Measurements from ENCODE around the gene SRSF9. TPM values are rescaled to one million over a fixed set of nuclear protein-coding genes. Genes with fewer than 3 reads are reported as not detected.

SRSF9 gene
- total RNA-seq, 2 donors from 2014 or later = 158 to 165 TPM

- DNase-seq (no peak), ATAC-seq (replicated peaks in 1 of 2) (no peak)
- H3K36me3 Mint-ChIP-seq (ENCODE audit: insufficient read depth in 2 of 2) = no peaks in the 10 kb centered on the region
- H3K9me3 Mint-ChIP-seq = no peaks in the 10 kb centered on the region
- H3K4me3 Mint-ChIP-seq = no peak overlapping the region
- peaks cover 11% of the 10 kb centered on the region for H3K27me3 Mint-ChIP-seq (ENCODE audit: low read depth)
- peaks cover 15% of the 10 kb centered on the region for H3K4me1 Mint-ChIP-seq (ENCODE audit: low read depth)
- no peak overlapping the region for H3K27ac Mint-ChIP-seq
These were observed 36.6 kb downstream of the SRSF9 start for GRCh38 chr12:120432772-120433525.

- ATAC-seq (replicated peaks in 1 of 2) = no peak
- Mint-ChIP-seq H3K27ac (no peak overlapping the region), H3K4me3 (peak overlapping the region in 1 of 2 donors; percentile 16)
These were observed 40.2 kb downstream of the SRSF9 start for GRCh38 chr12:120429368-120429767.

GRCh38 chr12:120428597-120429229 lies 40.8 kb downstream of the SRSF9 start:
- no peaks in the 10 kb centered on the region for H3K9me3 Mint-ChIP-seq
- no peak overlapping the region for H3K4me3 Mint-ChIP-seq
- DNase-seq (no peak), ATAC-seq (replicated peaks in 1 of 2) (no peak)
- peaks cover 10% of the 10 kb centered on the region for H3K4me1 Mint-ChIP-seq (ENCODE audit: low read depth)
- H3K27me3 Mint-ChIP-seq (ENCODE audit: low read depth) = peaks cover 11% of the 10 kb centered on the region
- H3K36me3 Mint-ChIP-seq (ENCODE audit: insufficient read depth in 2 of 2) = no peaks in the 10 kb centered on the region
- no peak overlapping the region for H3K27ac Mint-ChIP-seq

More at GRCh38 chr12:120429368-120429767, 40.2 kb downstream of the SRSF9 start:
- Mint-ChIP-seq H3K36me3 (ENCODE audit: insufficient read depth in 2 of 2) (no peaks in the 10 kb centered on the region), H3K4me1 (ENCODE audit: low read depth) (peaks cover 10% of the 10 kb centered on the region), H3K9me3 (no peaks in the 10 kb centered on the region), H3K27me3 (ENCODE audit: low read depth) (peaks cover 11% of the 10 kb centered on the region)
- DNase-seq = no peak

GRCh38 chr12:120425797-120426196 lies 43.8 kb downstream of the SRSF9 start:
- Mint-ChIP-seq H3K27me3 (ENCODE audit: low read depth) (peaks cover 11% of the 10 kb centered on the region), H3K9me3 (no peaks in the 10 kb centered on the region), H3K36me3 (ENCODE audit: insufficient read depth in 2 of 2) (no peaks in the 10 kb centered on the region), H3K27ac (no peak overlapping the region), H3K4me3 (no peak overlapping the region), H3K4me1 (ENCODE audit: low read depth) (peaks cover 5% of the 10 kb centered on the region)
- DNase-seq (no peak), ATAC-seq (replicated peaks in 1 of 2) (no peak)

GRCh38 chr12:120422892-120423456 lies 46.6 kb downstream of the SRSF9 start:
- peak overlapping the region in 1 of 2 donors; percentile 20 for H3K4me3 Mint-ChIP-seq
- no peaks in the 10 kb centered on the region for H3K27me3 Mint-ChIP-seq (ENCODE audit: low read depth)
- no peaks in the 10 kb centered on the region for H3K36me3 Mint-ChIP-seq (ENCODE audit: insufficient read depth in 2 of 2)
- H3K4me1 Mint-ChIP-seq (ENCODE audit: low read depth) = no peaks in the 10 kb centered on the region
- no peaks in the 10 kb centered on the region for H3K9me3 Mint-ChIP-seq
- DNase-seq = no peak
- H3K27ac Mint-ChIP-seq = no peak overlapping the region
- ATAC-seq (replicated peaks in 1 of 2) = no peak

GRCh38 chr12:120421701-120422100 lies 47.8 kb downstream of the SRSF9 start:
- Mint-ChIP-seq H3K4me3 (no peak overlapping the region), H3K36me3 (ENCODE audit: insufficient read depth in 2 of 2) (no peaks in the 10 kb centered on the region), H3K4me1 (ENCODE audit: low read depth) (no peaks in the 10 kb centered on the region), H3K9me3 (no peaks in the 10 kb centered on the region), H3K27ac (no peak overlapping the region), H3K27me3 (ENCODE audit: low read depth) (no peaks in the 10 kb centered on the region)
- DNase-seq (no peak), ATAC-seq (replicated peaks in 1 of 2) (no peak)

- ATAC-seq (replicated peaks in 1 of 2) = no peak
- no peaks in the 10 kb centered on the region for H3K9me3 Mint-ChIP-seq
- no peak for DNase-seq
- no peak overlapping the region for H3K4me3 Mint-ChIP-seq
- no peaks in the 10 kb centered on the region for H3K27me3 Mint-ChIP-seq (ENCODE audit: low read depth)
- H3K36me3 Mint-ChIP-seq (ENCODE audit: insufficient read depth in 2 of 2) = no peaks in the 10 kb centered on the region
- peak overlapping the region; percentile 5 for H3K27ac Mint-ChIP-seq
- no peaks in the 10 kb centered on the region for H3K4me1 Mint-ChIP-seq (ENCODE audit: low read depth)
These were observed 51.5 kb downstream of the SRSF9 start for GRCh38 chr12:120417917-120418580.

- Mint-ChIP-seq H3K4me1 (ENCODE audit: low read depth) (no peaks in the 10 kb centered on the region), H3K27me3 (ENCODE audit: low read depth) (peaks cover 5% of the 10 kb centered on the region), H3K36me3 (ENCODE audit: insufficient read depth in 2 of 2) (no peaks in the 10 kb centered on the region), H3K4me3 (no peak overlapping the region), H3K27ac (no peak overlapping the region), H3K9me3 (no peaks in the 10 kb centered on the region)
- no peak for ATAC-seq (replicated peaks in 1 of 2)
- DNase-seq = no peak
These were observed 52.9 kb downstream of the SRSF9 start for GRCh38 chr12:120416490-120417216.

GRCh38 chr12:120413901-120414695 lies 55.5 kb downstream of the SRSF9 start:
- Mint-ChIP-seq H3K9me3 (no peaks in the 10 kb centered on the region), H3K36me3 (ENCODE audit: insufficient read depth in 2 of 2) (no peaks in the 10 kb centered on the region), H3K4me1 (ENCODE audit: low read depth) (no peaks in the 10 kb centered on the region), H3K27ac (no peak overlapping the region), H3K4me3 (no peak overlapping the region), H3K27me3 (ENCODE audit: low read depth) (peaks cover 5% of the 10 kb centered on the region)
- DNase-seq (no peak), ATAC-seq (replicated peaks in 1 of 2) (no peak)

GRCh38 chr12:120412421-120412820 lies 57.1 kb downstream of the SRSF9 start:
- H3K27ac Mint-ChIP-seq = no peak overlapping the region
- H3K4me1 Mint-ChIP-seq (ENCODE audit: low read depth) = no peaks in the 10 kb centered on the region
- H3K36me3 Mint-ChIP-seq (ENCODE audit: insufficient read depth in 2 of 2) = no peaks in the 10 kb centered on the region
- no peak for ATAC-seq (replicated peaks in 1 of 2)
- DNase-seq = no peak
- H3K27me3 Mint-ChIP-seq (ENCODE audit: low read depth) = peaks cover 5% of the 10 kb centered on the region
- H3K4me3 Mint-ChIP-seq = no peak overlapping the region
- no peaks in the 10 kb centered on the region for H3K9me3 Mint-ChIP-seq
